DOHH2 (cell line): Measurements from ENCODE around the gene ABCB8.

Experiments used
- H3F3A ChIP-seq: fragments of 200-600 bp; sonication (generic), shearing (Covaris generic); 2 replicates; pipeline ENCODE4 v1.6.0; 2016; ENCODE audit warnings: antibody characterized with exemption, mild to moderate bottlenecking; ENCODE audit not compliant: control insufficient read depth, insufficient read depth
- H3K27ac ChIP-seq: fragments of 200-600 bp; sonication (generic); 2 replicates; pipeline ENCODE4 v1.5.1; 2014; ENCODE audit warnings: low read depth, mild to moderate bottlenecking, low read length, moderate library complexity
- H3K27me3 ChIP-seq: fragments of 200-600 bp; sonication (generic); 2 replicates; pipeline ENCODE4 v1.6.1; 2014; ENCODE audit warnings: mild to moderate bottlenecking, low read length, mixed read lengths; ENCODE audit not compliant: control insufficient read depth
- H3K36me3 ChIP-seq: fragments of 200-600 bp; sonication (generic); 2 replicates; pipeline ENCODE4 v1.6.1; 2014; ENCODE audit warnings: mild to moderate bottlenecking, low read length, moderate library complexity, mixed read lengths; ENCODE audit not compliant: control insufficient read depth
- H3K4me1 ChIP-seq: fragments of 200-600 bp; sonication (generic); 2 replicates; pipeline ENCODE4 v1.6.1; 2014; ENCODE audit warnings: mild to moderate bottlenecking, low read length, mixed read lengths; ENCODE audit not compliant: control insufficient read depth
- H3K4me2 ChIP-seq: fragments of 200-600 bp; sonication (generic); 2 replicates; pipeline ENCODE4 v1.6.0; 2014; ENCODE audit warnings: mild to moderate bottlenecking, low read length, moderate library complexity
- H3K4me3 ChIP-seq: fragments of 200-600 bp; sonication (generic); 2 replicates; pipeline ENCODE4 v1.5.1; 2014; ENCODE audit warnings: mild to moderate bottlenecking, low read length, mixed read lengths
- H3K79me2 ChIP-seq: fragments of 200-600 bp; sonication (generic); 2 replicates; pipeline ENCODE4 v1.6.1; 2014; ENCODE audit warnings: mild to moderate bottlenecking, low read length, mixed read lengths; ENCODE audit not compliant: control insufficient read depth
- H3K9me2 ChIP-seq: fragments of 200-600 bp; sonication (generic); replicated peaks from 2 replicates; pipeline ENCODE4 v1.6.1; 2014; ENCODE audit warnings: mild to moderate bottlenecking, low read length, mixed read lengths; ENCODE audit not compliant: control insufficient read depth
- H3K9me3 ChIP-seq: fragments of 200-600 bp; sonication (generic); 2 replicates; pipeline ENCODE4 v1.6.1; 2014; ENCODE audit warnings: antibody characterized with exemption, low read length, mixed read lengths; ENCODE audit not compliant: control insufficient read depth, insufficient read depth
- H4K20me1 ChIP-seq: fragments of 200-600 bp; sonication (generic); 2 replicates; pipeline ENCODE4 v1.6.0; 2014; ENCODE audit warnings: low read depth, mild to moderate bottlenecking, antibody characterized with exemption, low read length, moderate library complexity; ENCODE audit not compliant: control insufficient read depth, insufficient read depth
- CTCF ChIP-seq: fragments of 200-600 bp; sonication (generic); IDR thresholded peaks from one replicate; pipeline ENCODE4 v1.5.1; 2014; ENCODE audit warnings: antibody characterized with exemption, mild to moderate bottlenecking, low read depth, low read length; ENCODE audit not compliant: poor library complexity, severe bottlenecking
- EZH2phosphoT487 ChIP-seq: fragments of 200-600 bp; sonication (generic); IDR thresholded peaks from 2 replicates; pipeline ENCODE4 v1.6.1; 2017; ENCODE audit warnings: borderline replicate concordance, mild to moderate bottlenecking, antibody characterized with exemption, low read length, moderate library complexity, mixed read lengths

ABCB8 gene

GRCh38 chr7:151074817-151075661, 46.8 kb downstream of the ABCB8 start:
- peaks cover 16% of the 10 kb centered on the region for H3K4me1 ChIP-seq
- TF ChIP-seq CTCF (no peak), EZH2phosphoT487 (no peak)
- H3K36me3 ChIP-seq, result peaks cover 85% of the 10 kb centered on the region
- no peaks in the 10 kb centered on the region for H3K9me3 ChIP-seq
- no peak overlapping the region for H3K27ac ChIP-seq
- 0 out of 2 replicates have a peak, but pooled peaks cover 4% of the 10 kb centered on the region for H4K20me1 ChIP-seq
- no peaks in the 10 kb centered on the region for H3K9me2 ChIP-seq
- no peak overlapping the region for H3K4me3 ChIP-seq
- peaks cover 6% of the 10 kb centered on the region for H3F3A ChIP-seq
- H3K4me2 ChIP-seq, result no peak overlapping the region
- no peaks in the 10 kb centered on the region for H3K27me3 ChIP-seq
- peaks cover 21% of the 10 kb centered on the region for H3K79me2 ChIP-seq

- Histone ChIP-seq H3K36me3 (peaks cover 84% of the 10 kb centered on the region), H3K4me2 (no peak overlapping the region), H3K4me1 (peaks cover 16% of the 10 kb centered on the region), H3K9me3 (no peaks in the 10 kb centered on the region), H3F3A (peaks cover 6% of the 10 kb centered on the region), H3K9me2 (no peaks in the 10 kb centered on the region), H3K27ac (no peak overlapping the region), H4K20me1 (0 out of 2 replicates have a peak, but pooled peaks cover 4% of the 10 kb centered on the region), H3K27me3 (no peaks in the 10 kb centered on the region), H3K4me3 (no peak overlapping the region), H3K79me2 (peaks cover 27% of the 10 kb centered on the region)
- TF ChIP-seq EZH2phosphoT487 (no peak), CTCF (no peak)
Measured at GRCh38 chr7:151075662-151075971, 47.4 kb downstream of the ABCB8 start.

GRCh38 chr7:151075978-151076426, 47.8 kb downstream of the ABCB8 start:
- Histone ChIP-seq H3K9me3 (no peaks in the 10 kb centered on the region), H3K4me3 (no peak overlapping the region), H3K27ac (no peak overlapping the region), H3K4me2 (no peak overlapping the region), H3K27me3 (no peaks in the 10 kb centered on the region), H4K20me1 (0 out of 2 replicates have a peak, but pooled peaks cover 4% of the 10 kb centered on the region), H3K36me3 (peaks cover 81% of the 10 kb centered on the region), H3K4me1 (peaks cover 19% of the 10 kb centered on the region), H3K9me2 (no peaks in the 10 kb centered on the region), H3K79me2 (peaks cover 29% of the 10 kb centered on the region), H3F3A (peaks cover 6% of the 10 kb centered on the region)
- TF ChIP-seq CTCF, result no peak
- TF ChIP-seq EZH2phosphoT487, result no peak
